GM19193 (cell line): ENCODE data around the gene RDH12.

Experiments
- POLR2A ChIP-seq: IDR thresholded peaks from 4 replicates; pipeline ENCODE4 v1.6.1; 2011; ENCODE audit not compliant: insufficient read depth, insufficient read length; ENCODE audit errors: extremely low read depth

RDH12 gene

GRCh38 chr14:67690011-67690410 is 11.7 kb upstream of the RDH12 start:
- TF ChIP-seq POLR2A, result no peak

DNA sequence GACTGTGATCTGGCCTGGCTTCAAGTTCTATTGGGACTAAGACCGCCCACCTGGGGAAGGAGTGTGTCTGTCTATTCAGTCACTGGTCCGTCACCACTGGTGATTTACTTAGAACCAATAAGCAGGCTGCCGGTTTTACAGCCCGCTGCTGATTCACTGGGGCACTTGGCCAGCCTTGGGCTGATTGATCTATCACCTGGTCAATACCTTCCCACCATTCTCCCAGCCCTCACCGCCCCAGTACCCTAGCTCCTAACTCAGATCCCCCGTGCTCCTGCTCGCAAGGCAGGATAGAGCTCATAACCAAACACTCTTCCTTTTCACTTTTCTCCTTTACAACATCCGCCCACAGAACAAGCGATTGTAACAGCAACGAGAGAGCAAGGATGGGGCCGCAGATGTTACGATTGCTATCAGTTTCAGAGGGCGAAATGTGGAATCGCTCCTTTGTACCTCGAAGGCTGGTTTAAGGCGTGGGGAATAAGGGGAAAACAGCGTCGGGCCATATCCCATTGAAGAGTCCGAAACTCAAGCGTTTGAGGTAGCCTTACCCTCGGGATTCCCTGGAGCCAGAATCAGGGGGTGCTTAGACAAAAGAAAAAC is 6.8 kb upstream of the RDH12 start:
- TF ChIP-seq POLR2A, result peak; percentile 53

- peak; percentile 91 for TF ChIP-seq POLR2A
Measured at GRCh38 chr14:67695394-67695949, 6.2 kb upstream of the RDH12 start, which contains the start of gene RDH11. Gene RDH11 (minus strand): TSS chr14:67695764. CDS start chr14:67695703, 61 bp downstream.

GRCh38 chr14:67697006-67697405 is 4.7 kb upstream of the RDH12 start:
- TF ChIP-seq POLR2A, result no peak

GRCh38 chr14:67698179-67698578 is 3.5 kb upstream of the RDH12 start:
- TF ChIP-seq POLR2A, result no peak

- TF ChIP-seq POLR2A, result no peak
Measured at GRCh38 chr14:67703997-67704396, 2.3 kb downstream of the RDH12 start.

DNA sequence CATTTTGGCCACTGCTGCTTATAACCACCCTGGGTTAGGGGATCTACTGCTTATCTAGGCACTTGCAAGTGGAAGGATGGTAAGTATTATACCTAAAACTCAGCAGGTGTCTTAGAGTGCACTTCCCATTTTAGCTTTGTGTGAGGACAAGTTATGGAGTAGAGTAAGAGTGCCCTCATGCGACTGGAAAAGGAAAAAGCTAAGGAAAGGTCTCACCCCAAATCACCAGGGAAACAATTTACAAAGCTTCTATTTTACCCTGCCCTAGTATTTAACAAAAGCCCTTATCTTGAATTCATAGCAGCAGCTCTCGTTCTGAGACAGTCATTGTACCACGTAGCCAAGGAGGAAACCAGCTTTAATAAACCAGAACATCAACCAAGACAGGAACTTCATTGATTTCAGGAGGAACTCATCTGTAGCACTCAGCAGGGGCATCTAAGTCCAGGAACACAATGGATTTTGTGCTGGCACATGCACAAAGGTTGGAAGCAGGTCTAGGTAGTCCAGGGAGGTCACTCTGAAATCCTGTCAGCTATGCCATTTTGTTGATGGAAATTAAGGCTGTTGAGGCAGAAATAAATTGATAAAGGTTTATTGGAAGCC is 2.9 kb downstream of the RDH12 start:
- TF ChIP-seq POLR2A, result no peak

DNA sequence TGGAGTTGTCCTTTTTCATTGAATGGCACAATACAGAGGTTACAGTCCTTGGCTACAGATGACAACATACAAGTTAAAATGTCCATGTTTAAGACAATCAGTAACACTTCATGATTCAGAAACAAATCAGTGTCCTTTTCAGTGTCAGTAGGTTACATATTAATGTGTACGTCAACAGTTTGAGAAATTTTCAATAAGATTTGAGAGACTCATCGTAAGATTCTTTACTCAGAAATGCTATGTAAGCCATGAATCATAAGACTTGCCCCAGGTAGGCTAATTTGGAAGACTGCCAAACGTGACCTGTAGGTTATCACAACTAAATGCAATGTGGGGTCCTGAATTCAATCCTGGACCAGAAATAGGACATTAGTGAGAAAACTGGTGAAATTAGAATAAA is 3.5 kb downstream of the RDH12 start:
- TF ChIP-seq POLR2A, result no peak

GRCh38 chr14:67710209-67710608 is 8.5 kb downstream of the RDH12 start:
- TF ChIP-seq POLR2A, result no peak

- no peak for TF ChIP-seq POLR2A
Measured at GRCh38 chr14:67717048-67717447, 15.4 kb downstream of the RDH12 start.

- TF ChIP-seq POLR2A, result no peak
Measured at GRCh38 chr14:67718265-67718664, 16.6 kb downstream of the RDH12 start.

DNA sequence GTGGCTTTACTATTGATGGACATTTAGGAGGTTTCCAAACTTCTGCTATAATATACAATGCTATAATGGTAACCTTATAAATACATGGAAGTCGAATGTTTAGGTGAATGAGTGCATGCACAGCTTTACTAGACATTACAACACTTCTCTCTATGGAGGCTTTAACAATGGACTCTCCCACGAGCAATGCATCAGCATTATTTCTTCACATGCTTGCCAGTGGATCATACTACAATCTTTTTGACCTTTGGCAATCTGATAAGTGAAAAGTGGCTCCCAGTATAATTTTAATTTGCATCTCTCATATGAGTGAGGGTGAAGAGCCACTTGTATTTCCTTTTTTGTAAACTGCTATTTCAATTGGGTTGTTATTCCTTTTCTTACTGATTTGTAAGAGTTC is 18.2 kb downstream of the RDH12 start:
- no peak for TF ChIP-seq POLR2A

DNA sequence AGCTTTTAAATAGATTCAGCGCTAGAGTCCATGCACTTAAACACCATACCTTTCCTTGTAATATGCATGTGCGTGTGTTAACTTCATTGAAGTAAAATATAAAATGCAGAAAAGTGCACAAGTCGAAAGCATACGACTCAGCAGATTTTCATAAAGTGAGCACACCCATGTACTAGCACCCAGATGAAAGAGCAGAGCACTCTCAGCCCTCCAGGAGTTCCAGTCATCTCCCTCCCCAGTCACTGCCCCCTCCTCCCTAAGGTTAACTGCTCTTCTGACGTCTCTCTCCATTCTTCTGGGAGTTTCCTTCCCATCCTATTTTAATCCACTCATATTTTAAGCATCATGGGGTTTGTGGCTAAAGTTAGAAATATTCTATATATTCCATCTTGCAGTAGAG is 20.2 kb downstream of the RDH12 start:
- TF ChIP-seq POLR2A, result no peak

- no peak for TF ChIP-seq POLR2A
Measured at GRCh38 chr14:67722293-67722692, 20.6 kb downstream of the RDH12 start.

GRCh38 chr14:67725171-67725570 is 23.5 kb downstream of the RDH12 start:
- TF ChIP-seq POLR2A, result no peak

GRCh38 chr14:67727361-67727760 is 25.7 kb downstream of the RDH12 start:
- TF ChIP-seq POLR2A, result no peak

- TF ChIP-seq POLR2A, result no peak
Measured at GRCh38 chr14:67728258-67728657, 26.6 kb downstream of the RDH12 start.

DNA sequence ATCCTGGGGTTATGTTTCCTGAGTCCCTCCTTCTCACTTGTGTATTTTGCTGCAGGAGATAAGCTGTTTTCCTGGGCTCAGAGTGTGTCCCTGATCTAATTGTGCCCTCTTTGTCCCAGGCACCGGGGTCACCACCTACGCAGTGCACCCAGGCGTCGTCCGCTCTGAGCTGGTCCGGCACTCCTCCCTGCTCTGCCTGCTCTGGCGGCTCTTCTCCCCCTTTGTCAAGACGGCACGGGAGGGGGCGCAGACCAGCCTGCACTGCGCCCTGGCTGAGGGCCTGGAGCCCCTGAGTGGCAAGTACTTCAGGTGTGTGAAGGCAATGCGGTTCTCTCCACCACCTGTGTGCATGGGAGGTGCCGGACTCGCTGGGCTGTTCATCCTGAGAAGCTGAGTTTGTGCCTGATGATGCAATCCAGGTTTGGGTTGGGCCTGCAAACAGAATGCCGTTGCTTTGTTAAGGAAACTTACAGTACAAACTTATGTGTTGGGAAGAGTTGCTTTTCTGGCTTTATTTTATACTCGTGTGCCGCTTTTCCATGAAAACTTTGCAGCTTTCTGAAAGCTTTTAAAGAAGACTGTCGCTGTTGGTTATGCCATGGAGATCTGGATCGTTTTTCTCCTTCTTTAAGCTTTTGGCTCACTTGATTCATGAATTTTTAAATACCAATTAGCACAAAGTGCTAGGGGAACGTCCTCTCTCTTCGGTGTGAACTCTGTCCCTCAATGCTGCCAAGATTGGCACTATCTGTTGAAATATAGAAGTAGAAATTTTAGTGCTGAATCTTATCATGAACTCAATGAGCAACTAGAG is 27.6 kb downstream of the RDH12 start:
- no peak for TF ChIP-seq POLR2A
